ENCODE measurements around the gene HAVCR2. TPM values are rescaled to one million over a fixed set of nuclear protein-coding genes. Genes with fewer than 3 reads are reported as not detected.
A peak's percentile ranks its signal among the peaks of the same experiment; 100 is the strongest.
"Not testable (repeated sequence)": the region's sequence is repeated elsewhere in the genome, so short reads cannot be mapped to it uniquely, and the experiment has no call there.

The HAVCR2 gene
- total and polyA plus RNA-seq, 3 experiments from 2014 or later, result 6.3 to 7.5 (median 6.6) TPM

GRCh38 chr5:157051604-157052245 lies 57.1 kb downstream of the HAVCR2 start:
- CTCF ChIA-PET, result no interaction called here
- H3K36me3 Mint-ChIP-seq, result no peaks in the 10 kb centered on the region
- H3K9me3 ChIP-seq (ENCODE audit: low read length), result no peaks in the 10 kb centered on the region
- H3K4me1 ChIP-seq (ENCODE audit: insufficient read depth, low read length), result peaks cover 25% of the 10 kb centered on the region
- H3K9me3 Mint-ChIP-seq, result no peaks in the 10 kb centered on the region
- no peak for DNase-seq
- POLR2A ChIA-PET, result no interaction called here
- peak overlapping the region in 1 of 8 donors; percentile 52 for H3K27ac Mint-ChIP-seq
- H3K4me3 Mint-ChIP-seq, result no peak overlapping the region
- H3K27me3 Mint-ChIP-seq, result peaks cover 0 to 3% of the 10 kb centered on the region in 2 donors
- H3K27ac ChIP-seq (ENCODE audit: low read depth, low read length), result no peak overlapping the region
- H3K36me3 ChIP-seq (ENCODE audit: insufficient read depth, low read length), result no peaks in the 10 kb centered on the region
- H3K4me1 Mint-ChIP-seq, result peaks cover 16 to 30% (median 18%) of the 10 kb centered on the region in 3 donors
- no peaks in the 10 kb centered on the region for H3K27me3 ChIP-seq (ENCODE audit: insufficient read depth, low read length, poor library complexity, severe bottlenecking)
- H3K4me3 ChIP-seq (ENCODE audit: low read length), result no peak overlapping the region

DNA sequence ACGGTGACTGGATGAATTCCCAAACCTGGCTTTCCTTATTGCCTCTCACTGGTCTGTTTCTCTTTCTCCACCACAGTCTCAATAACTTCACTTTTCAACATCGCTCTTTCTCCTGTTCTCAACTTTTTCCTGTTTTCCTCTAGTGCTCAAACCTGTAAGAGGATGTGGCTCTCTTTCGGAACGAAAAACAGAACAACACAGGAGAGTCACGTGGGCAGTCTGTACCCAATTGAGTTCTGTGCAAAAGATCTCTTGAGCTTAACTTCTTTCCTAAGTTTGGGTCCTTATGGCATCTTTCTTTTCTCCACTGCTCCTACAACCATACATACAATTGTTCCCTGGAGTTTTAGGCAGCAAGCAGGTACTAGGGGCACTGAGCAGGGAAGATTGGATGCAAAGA lies 58.8 kb downstream of the HAVCR2 start:
- Mint-ChIP-seq H3K36me3 (no peaks in the 10 kb centered on the region), H3K27ac (peak overlapping the region in 7 of 8 donors; percentile 1 to 91 (median 62)), H3K4me1 (peaks cover 16 to 34% (median 20%) of the 10 kb centered on the region in 3 donors), H3K27me3 (peaks cover 0 to 3% of the 10 kb centered on the region in 2 donors), H3K9me3 (no peaks in the 10 kb centered on the region), H3K4me3 (peak overlapping the region; percentile 64 to 72 (median 68))
- Histone ChIP-seq H3K36me3 (ENCODE audit: insufficient read depth, low read length) (no peaks in the 10 kb centered on the region), H3K4me3 (ENCODE audit: low read length) (peak overlapping the region; percentile 62), H3K27me3 (ENCODE audit: insufficient read depth, low read length, poor library complexity, severe bottlenecking) (no peaks in the 10 kb centered on the region), H3K4me1 (ENCODE audit: insufficient read depth, low read length) (peaks cover 25% of the 10 kb centered on the region), H3K27ac (ENCODE audit: low read depth, low read length) (no peak overlapping the region), H3K9me3 (ENCODE audit: low read length) (no peaks in the 10 kb centered on the region)
- DNase-seq, result peak in 1 of 5 donors; percentile 26
- CTCF ChIA-PET, result interaction anchor here (1.2 kb wide), 1 partner anchor 17 kb away, joined by 3 read pairs; no protein-coding TSS in a partner anchor
- POLR2A ChIA-PET, result no interaction called here

DNA sequence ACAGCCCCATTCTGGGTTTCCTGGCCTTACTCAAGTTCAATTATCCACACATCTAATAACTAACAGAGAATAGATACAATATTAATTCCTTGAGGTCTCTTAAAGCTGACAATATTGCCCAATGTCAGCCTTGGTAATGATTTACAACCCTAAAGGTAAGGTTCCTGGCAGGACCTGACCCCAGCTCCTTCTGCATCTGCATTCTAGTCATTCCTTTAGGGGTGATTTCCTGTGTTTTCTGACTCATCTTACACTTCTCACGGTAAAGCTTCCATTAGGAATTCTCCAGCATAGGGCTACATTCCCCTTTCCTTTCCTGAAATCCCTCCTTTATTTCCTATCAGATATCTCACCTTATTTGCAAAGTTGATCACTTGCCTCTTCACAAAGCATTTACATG lies 59.2 kb downstream of the HAVCR2 start:
- H3K27me3 Mint-ChIP-seq, result peaks cover 0 to 3% of the 10 kb centered on the region in 2 donors
- H3K36me3 ChIP-seq (ENCODE audit: insufficient read depth, low read length), result no peaks in the 10 kb centered on the region
- H3K27ac Mint-ChIP-seq, result peak overlapping the region in 7 of 8 donors; percentile 15 to 91 (median 62)
- no peaks in the 10 kb centered on the region for H3K27me3 ChIP-seq (ENCODE audit: insufficient read depth, low read length, poor library complexity, severe bottlenecking)
- ChIA-PET CTCF (interaction anchor here (1.2 kb wide), 1 partner anchor 17 kb away, joined by 3 read pairs; no protein-coding TSS in a partner anchor), POLR2A (no interaction called here)
- peak overlapping the region; percentile 64 to 72 (median 68) for H3K4me3 Mint-ChIP-seq
- no peak for DNase-seq
- H3K36me3 Mint-ChIP-seq, result no peaks in the 10 kb centered on the region
- H3K27ac ChIP-seq (ENCODE audit: low read depth, low read length), result no peak overlapping the region
- peaks cover 16 to 37% (median 21%) of the 10 kb centered on the region in 3 donors for H3K4me1 Mint-ChIP-seq
- H3K9me3 ChIP-seq (ENCODE audit: low read length), result no peaks in the 10 kb centered on the region
- H3K9me3 Mint-ChIP-seq, result no peaks in the 10 kb centered on the region
- H3K4me3 ChIP-seq (ENCODE audit: low read length), result peak overlapping the region; percentile 62
- peaks cover 25% of the 10 kb centered on the region for H3K4me1 ChIP-seq (ENCODE audit: insufficient read depth, low read length)

DNA sequence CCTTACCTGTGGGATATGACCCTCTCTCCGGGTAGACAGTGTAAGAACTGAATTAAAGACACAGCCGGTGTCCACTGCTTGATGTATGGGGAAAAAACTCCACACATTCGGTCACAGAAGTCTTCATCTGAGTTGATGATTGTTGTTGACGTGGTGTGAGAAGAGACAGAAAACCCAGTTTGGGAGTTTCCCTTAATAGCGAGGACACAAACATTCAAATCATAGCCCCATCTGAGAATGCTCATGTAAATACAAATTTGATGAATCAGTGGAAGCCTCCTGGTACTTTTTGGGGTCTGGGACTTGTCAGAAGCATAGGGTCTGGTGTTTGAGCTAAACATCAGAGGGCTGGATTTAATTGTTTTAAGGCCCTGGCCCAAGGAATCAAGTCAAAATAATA lies 60.9 kb downstream of the HAVCR2 start:
- Histone ChIP-seq H3K27ac (ENCODE audit: low read depth, low read length) (no peak overlapping the region), H3K27me3 (ENCODE audit: insufficient read depth, low read length, poor library complexity, severe bottlenecking) (no peaks in the 10 kb centered on the region), H3K36me3 (ENCODE audit: insufficient read depth, low read length) (no peaks in the 10 kb centered on the region), H3K9me3 (ENCODE audit: low read length) (no peaks in the 10 kb centered on the region), H3K4me3 (ENCODE audit: low read length) (no peak overlapping the region), H3K4me1 (ENCODE audit: insufficient read depth, low read length) (peaks cover 25% of the 10 kb centered on the region)
- H3K4me1 Mint-ChIP-seq, result peaks cover 16 to 42% (median 22%) of the 10 kb centered on the region in 3 donors
- H3K36me3 Mint-ChIP-seq, result no peaks in the 10 kb centered on the region
- peaks cover 0 to 3% of the 10 kb centered on the region in 2 donors for H3K27me3 Mint-ChIP-seq
- H3K27ac Mint-ChIP-seq, result no peak overlapping the region
- no peaks in the 10 kb centered on the region for H3K9me3 Mint-ChIP-seq
- DNase-seq, result no peak
- ChIA-PET POLR2A (no interaction called here), CTCF (no interaction called here)
- peak overlapping the region in 1 of 7 donors; percentile 29 for H3K4me3 Mint-ChIP-seq

DNA sequence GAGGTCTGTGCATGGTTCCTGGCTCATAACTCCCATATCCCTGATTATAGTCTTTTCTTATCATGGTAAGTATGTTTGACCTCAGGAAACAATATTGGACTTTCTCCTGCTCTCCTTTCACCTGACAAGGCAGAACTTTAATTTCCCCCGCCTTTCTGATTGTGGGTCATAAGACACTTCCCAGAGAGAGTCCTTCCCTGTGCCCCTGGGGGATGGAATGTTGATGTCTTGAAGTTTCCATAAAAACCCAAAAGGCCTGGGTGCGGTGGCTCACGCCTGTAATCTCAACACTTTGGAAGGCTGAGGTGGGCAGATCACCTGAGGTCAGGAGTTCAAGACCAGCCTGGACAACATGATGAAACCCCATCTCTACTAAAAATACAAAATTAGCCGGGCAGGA lies 61.8 kb downstream of the HAVCR2 start:
- H3K4me3 Mint-ChIP-seq; H3K27ac Mint-ChIP-seq; H3K36me3 Mint-ChIP-seq; H3K9me3 Mint-ChIP-seq; H3K4me3 ChIP-seq (ENCODE audit: low read length); H3K36me3 ChIP-seq (ENCODE audit: insufficient read depth, low read length); H3K27me3 ChIP-seq (ENCODE audit: insufficient read depth, low read length, poor library complexity, severe bottlenecking); POLR2A ChIA-PET; H3K9me3 ChIP-seq (ENCODE audit: low read length); CTCF ChIA-PET; DNase-seq; H3K27ac ChIP-seq (ENCODE audit: low read depth, low read length); H3K27me3 Mint-ChIP-seq: not testable (repeated sequence)
- H3K4me1 Mint-ChIP-seq, result peaks cover 16 to 42% (median 22%) of the 10 kb centered on the region in 3 donors
- H3K4me1 ChIP-seq (ENCODE audit: insufficient read depth, low read length), result peaks cover 25% of the 10 kb centered on the region

GRCh38 chr5:157046041-157046440 lies 62.8 kb downstream of the HAVCR2 start:
- Mint-ChIP-seq H3K4me1 (peaks cover 16 to 42% (median 22%) of the 10 kb centered on the region in 3 donors), H3K36me3 (peaks cover 0 to 2% (median 0%) of the 10 kb centered on the region in 3 donors), H3K9me3 (no peaks in the 10 kb centered on the region), H3K4me3 (no peak overlapping the region), H3K27ac (peak overlapping the region in 1 of 8 donors; percentile 30), H3K27me3 (peaks cover 0 to 3% of the 10 kb centered on the region in 2 donors)
- POLR2A ChIA-PET, result no interaction called here
- H3K36me3 ChIP-seq (ENCODE audit: insufficient read depth, low read length), result no peaks in the 10 kb centered on the region
- no peaks in the 10 kb centered on the region for H3K9me3 ChIP-seq (ENCODE audit: low read length)
- DNase-seq, result no peak
- no peak overlapping the region for H3K4me3 ChIP-seq (ENCODE audit: low read length)
- H3K27me3 ChIP-seq (ENCODE audit: insufficient read depth, low read length, poor library complexity, severe bottlenecking), result no peaks in the 10 kb centered on the region
- H3K4me1 ChIP-seq (ENCODE audit: insufficient read depth, low read length), result peaks cover 25% of the 10 kb centered on the region
- CTCF ChIA-PET, result no interaction called here
- no peak overlapping the region for H3K27ac ChIP-seq (ENCODE audit: low read depth, low read length)

DNA sequence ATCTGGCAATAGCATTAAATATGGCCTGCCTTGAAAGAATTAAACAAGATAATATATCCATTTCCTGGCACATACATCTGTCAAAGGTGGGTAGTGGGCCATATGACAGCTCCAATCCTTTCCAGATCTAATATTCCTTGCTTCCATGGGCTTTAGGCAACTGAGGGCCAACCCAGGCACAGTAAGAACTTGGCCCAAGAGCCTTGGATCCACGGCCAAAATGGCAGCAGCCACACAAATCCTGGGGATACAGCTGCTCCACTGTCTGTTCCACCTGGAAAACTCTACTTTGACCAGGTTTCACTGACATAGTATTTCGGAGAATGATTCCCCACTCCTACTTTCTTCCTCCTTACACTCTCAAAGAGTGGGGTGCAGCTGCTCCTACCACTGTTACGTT lies 63.2 kb downstream of the HAVCR2 start:
- H3K27me3 Mint-ChIP-seq, result peaks cover 0 to 3% of the 10 kb centered on the region in 2 donors
- no peak overlapping the region for H3K27ac ChIP-seq (ENCODE audit: low read depth, low read length)
- H3K4me1 Mint-ChIP-seq, result peaks cover 12 to 38% (median 22%) of the 10 kb centered on the region in 3 donors
- DNase-seq, result no peak
- H3K4me3 Mint-ChIP-seq, result no peak overlapping the region
- ChIA-PET CTCF (no interaction called here), POLR2A (no interaction called here)
- H3K27me3 ChIP-seq (ENCODE audit: insufficient read depth, low read length, poor library complexity, severe bottlenecking), result no peaks in the 10 kb centered on the region
- no peaks in the 10 kb centered on the region for H3K9me3 ChIP-seq (ENCODE audit: low read length)
- peaks cover 0 to 2% (median 0%) of the 10 kb centered on the region in 3 donors for H3K36me3 Mint-ChIP-seq
- H3K4me1 ChIP-seq (ENCODE audit: insufficient read depth, low read length), result peaks cover 22% of the 10 kb centered on the region
- H3K36me3 ChIP-seq (ENCODE audit: insufficient read depth, low read length), result no peaks in the 10 kb centered on the region
- H3K27ac Mint-ChIP-seq, result no peak overlapping the region
- no peaks in the 10 kb centered on the region for H3K9me3 Mint-ChIP-seq
- H3K4me3 ChIP-seq (ENCODE audit: low read length), result no peak overlapping the region

DNA sequence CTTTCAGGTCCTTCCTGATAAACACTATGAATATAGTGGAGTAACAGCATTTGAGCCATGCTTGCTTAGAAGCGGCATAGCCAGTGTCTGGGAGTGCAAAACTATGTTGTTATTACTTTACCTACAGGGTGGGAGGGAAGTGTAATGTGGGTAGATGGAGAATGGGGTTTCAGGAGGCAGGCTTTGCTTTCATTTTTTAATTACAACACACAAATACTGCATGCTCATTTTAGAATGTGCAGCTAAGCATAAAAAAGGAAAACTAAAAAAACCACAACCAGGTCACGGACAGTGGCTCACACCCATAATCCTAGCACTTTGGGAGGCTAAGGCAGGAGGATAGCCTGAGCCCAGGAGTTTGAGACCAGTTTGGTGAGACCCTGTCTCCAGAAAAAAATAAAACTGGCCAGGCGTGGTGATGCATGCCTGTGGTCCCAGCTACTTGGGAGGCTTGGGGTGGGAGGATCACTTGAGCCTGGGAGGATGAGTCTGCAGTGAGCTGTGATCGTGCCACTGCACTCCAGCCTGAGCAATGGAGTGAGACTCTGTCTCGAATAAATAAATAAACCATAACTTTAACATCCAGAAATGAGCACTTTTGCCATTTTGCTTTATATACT lies 70.2 kb downstream of the HAVCR2 start:
- ChIA-PET CTCF (no interaction called here), POLR2A (no interaction called here)
- H3K4me1 Mint-ChIP-seq, result peaks cover 9 to 13% (median 10%) of the 10 kb centered on the region in 3 donors
- Histone ChIP-seq H3K4me3 (ENCODE audit: low read length) (no peak overlapping the region), H3K36me3 (ENCODE audit: insufficient read depth, low read length) (no peaks in the 10 kb centered on the region), H3K9me3 (ENCODE audit: low read length) (no peaks in the 10 kb centered on the region), H3K27ac (ENCODE audit: low read depth, low read length) (no peak overlapping the region), H3K4me1 (ENCODE audit: insufficient read depth, low read length) (peaks cover 9% of the 10 kb centered on the region), H3K27me3 (ENCODE audit: insufficient read depth, low read length, poor library complexity, severe bottlenecking) (no peaks in the 10 kb centered on the region)
- peaks cover 0 to 2% (median 0%) of the 10 kb centered on the region in 3 donors for H3K36me3 Mint-ChIP-seq
- DNase-seq, result no peak
- H3K27me3 Mint-ChIP-seq, result no peaks in the 10 kb centered on the region
- peak overlapping the region in 3 of 7 donors; percentile 20 to 37 (median 30) for H3K4me3 Mint-ChIP-seq
- H3K9me3 Mint-ChIP-seq, result no peaks in the 10 kb centered on the region
- peak overlapping the region in 6 of 8 donors; percentile 44 to 88 (median 72) for H3K27ac Mint-ChIP-seq
